ENCODE data around the gene ENAH.

DNA sequence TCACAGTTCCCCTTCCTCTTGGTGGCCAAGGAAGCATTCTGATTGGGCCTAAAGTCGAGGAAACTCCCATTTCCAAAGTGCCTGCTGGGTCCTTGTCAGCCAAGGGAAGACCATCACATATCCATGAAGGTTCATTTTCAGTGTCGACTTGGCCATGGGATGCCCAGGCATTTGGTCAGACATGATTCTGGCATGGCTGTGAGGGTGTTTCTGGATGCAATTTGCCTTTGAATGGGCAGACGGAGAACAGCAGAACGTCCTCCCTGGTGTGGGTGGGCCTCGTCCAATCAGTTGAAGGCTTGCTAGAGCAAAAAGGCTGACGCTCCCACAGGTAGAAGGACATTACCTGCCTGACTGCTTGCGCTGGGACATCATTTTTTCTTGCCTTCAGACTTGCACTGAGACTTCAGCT is 176.8 kb downstream of the ENAH start:
- TF ChIP-seq, protein P1, sequence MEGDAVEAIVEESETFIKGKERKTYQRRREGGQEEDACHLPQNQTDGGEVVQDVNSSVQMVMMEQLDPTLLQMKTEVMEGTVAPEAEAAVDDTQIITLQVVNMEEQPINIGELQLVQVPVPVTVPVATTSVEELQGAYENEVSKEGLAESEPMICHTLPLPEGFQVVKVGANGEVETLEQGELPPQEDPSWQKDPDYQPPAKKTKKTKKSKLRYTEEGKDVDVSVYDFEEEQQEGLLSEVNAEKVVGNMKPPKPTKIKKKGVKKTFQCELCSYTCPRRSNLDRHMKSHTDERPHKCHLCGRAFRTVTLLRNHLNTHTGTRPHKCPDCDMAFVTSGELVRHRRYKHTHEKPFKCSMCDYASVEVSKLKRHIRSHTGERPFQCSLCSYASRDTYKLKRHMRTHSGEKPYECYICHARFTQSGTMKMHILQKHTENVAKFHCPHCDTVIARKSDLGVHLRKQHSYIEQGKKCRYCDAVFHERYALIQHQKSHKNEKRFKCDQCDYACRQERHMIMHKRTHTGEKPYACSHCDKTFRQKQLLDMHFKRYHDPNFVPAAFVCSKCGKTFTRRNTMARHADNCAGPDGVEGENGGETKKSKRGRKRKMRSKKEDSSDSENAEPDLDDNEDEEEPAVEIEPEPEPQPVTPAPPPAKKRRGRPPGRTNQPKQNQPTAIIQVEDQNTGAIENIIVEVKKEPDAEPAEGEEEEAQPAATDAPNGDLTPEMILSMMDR (IDR thresholded peaks at IDR 0.05): no peak
- TF ChIP-seq POLR2A (IDR thresholded peaks at IDR 0.05): no peak
